Suppressor macrophage treated with lipopolysaccharide for 4 hours (primary cell): Measurements from ENCODE around the gene MYB.

Experiments used
- DNase-seq: peaks from one replicate; pipeline ENCODE4 v3.0.0-alpha.2; 2020

MYB gene

GRCh38 chr6:135256866-135257265, 75.8 kb downstream of the MYB start:
- no peak for DNase-seq

- no peak for DNase-seq
These were observed 76.7 kb downstream of the MYB start for GRCh38 chr6:135257631-135258405.

- no peak for DNase-seq
These were observed 77.9 kb downstream of the MYB start for GRCh38 chr6:135258970-135259369.

GRCh38 chr6:135260612-135261011, 79.5 kb downstream of the MYB start:
- no peak for DNase-seq

- DNase-seq = peak; percentile 50
These were observed 81.0 kb downstream of the MYB start for GRCh38 chr6:135261872-135262725.

- DNase-seq = no peak
These were observed 84.2 kb downstream of the MYB start for GRCh38 chr6:135265278-135265677.

- no peak for DNase-seq
These were observed 85.6 kb downstream of the MYB start for GRCh38 chr6:135266675-135267074.

- no peak for DNase-seq
These were observed 86.0 kb downstream of the MYB start for GRCh38 chr6:135267085-135267484.

- DNase-seq = no peak
These were observed 87.2 kb downstream of the MYB start for GRCh38 chr6:135268263-135268662.

GRCh38 chr6:135268740-135269139, 87.6 kb downstream of the MYB start:
- no peak for DNase-seq
